ENCODE measurements around the gene ABHD12. TPM values are rescaled to one million over a fixed set of nuclear protein-coding genes. Genes with fewer than 3 reads are reported as not detected.
A peak's percentile ranks its signal among the peaks of the same experiment; 100 is the strongest.
"Not testable (repeated sequence)": the region's sequence is repeated elsewhere in the genome, so short reads cannot be mapped to it uniquely, and the experiment has no call there.

The ABHD12 gene
- total and polyA plus RNA-seq, 11 donors: 15.6 to 43.8 (median 26.5) TPM

- H3K4me3 ChIP-seq: no peak overlapping the region
- intact Hi-C loops (cut with DNase I): no loop called here
- 64 to 69% (median 67%) methylated on average over 11 of the region's 11 CpGs for WGBS, 4 donors
- H3K27me3 ChIP-seq: no peaks in the 10 kb centered on the region
- H3K36me3 ChIP-seq: peaks cover 0 to 80% (median 56%) of the 10 kb centered on the region in 9 donors
- H3K4me1 ChIP-seq: peaks cover 0 to 38% (median 20%) of the 10 kb centered on the region in 12 donors
- TF ChIP-seq POLR2A (IDR thresholded peaks at IDR 0.05) (no peak), CTCF (IDR thresholded peaks at IDR 0.05) (no peak)
- peak in 4 of 5 donors; percentile 5 to 16 (median 12) for DNase-seq
- H3K27ac ChIP-seq: no peak overlapping the region
- ATAC-seq: no peak
- peaks cover 0 to 8% (median 0%) of the 10 kb centered on the region in 12 donors for H3K9me3 ChIP-seq
Observed at GRCh38 chr20:25269057-25269832, 121.4 kb downstream of the ABHD12 start.

DNA sequence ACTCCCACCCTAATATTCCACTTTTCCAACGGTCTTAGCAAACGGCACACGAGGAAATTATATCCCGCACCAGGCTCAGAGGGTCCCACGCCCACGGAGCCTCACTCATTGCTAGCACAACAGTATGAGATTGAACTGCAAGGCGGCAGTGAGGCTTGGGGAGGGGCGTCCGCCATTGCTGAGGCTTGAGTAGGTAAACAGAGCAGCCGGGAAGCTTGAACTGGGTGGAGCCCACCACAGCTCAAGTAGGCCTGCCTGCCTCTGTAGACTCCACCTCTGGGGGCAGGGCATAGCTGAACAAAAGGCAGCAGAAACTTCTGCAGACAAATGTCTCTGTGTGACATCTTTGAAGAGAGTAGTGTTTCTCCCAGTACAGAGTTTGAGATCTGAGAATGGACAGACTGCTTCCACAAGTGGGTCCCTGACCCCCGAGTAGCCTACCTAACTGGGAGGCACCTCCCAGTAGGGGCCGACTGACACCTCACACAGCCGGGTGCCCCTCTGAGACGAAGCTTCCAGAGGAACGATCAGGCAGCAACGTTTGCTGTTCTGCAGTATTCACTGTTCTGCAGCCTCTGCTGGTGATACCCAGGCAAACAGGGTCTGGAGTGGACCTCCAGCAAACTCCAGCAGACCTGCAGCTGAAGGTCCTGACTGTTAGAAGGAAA, 129.7 kb downstream of the ABHD12 start:
- DNase-seq; H3K27ac ChIP-seq; intact Hi-C loops (cut with DNase I); H3K4me3 ChIP-seq; ATAC-seq; H3K27me3 ChIP-seq: not testable (repeated sequence)
- Histone ChIP-seq H3K36me3 (peaks cover 0 to 52% (median 33%) of the 10 kb centered on the region in 9 donors), H3K9me3 (peaks cover 0 to 10% (median 0%) of the 10 kb centered on the region in 12 donors), H3K4me1 (peaks cover 0 to 41% (median 16%) of the 10 kb centered on the region in 12 donors)
- 84 to 89% (median 87%) methylated on average over 15 to 16 of the region's 16 CpGs for WGBS, 4 donors

DNA sequence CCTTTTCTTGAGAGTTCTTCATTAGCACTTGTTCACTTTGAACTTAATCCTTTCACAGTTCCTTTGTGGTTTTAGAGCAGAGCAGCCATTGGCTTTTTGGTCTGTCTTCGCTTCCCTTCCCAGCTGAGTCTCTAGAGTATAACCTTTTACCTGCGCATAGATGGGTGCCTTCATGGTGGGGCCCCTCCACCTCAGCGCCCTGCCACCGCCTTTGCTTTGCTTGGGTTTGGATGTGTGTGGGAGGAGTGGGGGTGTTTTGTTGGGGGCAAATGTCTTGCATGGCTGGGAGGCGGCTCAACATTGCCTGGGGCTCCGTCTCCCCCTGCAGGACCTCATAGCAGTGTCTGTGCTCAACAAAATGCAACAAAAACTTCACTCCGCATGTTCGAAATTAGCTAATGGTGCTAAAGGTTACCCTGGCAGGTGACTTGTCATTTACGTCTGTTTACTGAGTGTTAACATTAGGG, 130.8 kb downstream of the ABHD12 start:
- DNase-seq (no peak), ATAC-seq (no peak)
- TF ChIP-seq POLR2A (IDR thresholded peaks at IDR 0.05): no peak
- TF ChIP-seq CTCF (IDR thresholded peaks at IDR 0.05): no peak
- Histone ChIP-seq H3K27ac (peak overlapping the region in 3 of 12 donors; percentile 18 to 47 (median 33)), H3K36me3 (peaks cover 0 to 43% (median 33%) of the 10 kb centered on the region in 9 donors), H3K4me3 (no peak overlapping the region), H3K4me1 (peaks cover 0 to 47% (median 25%) of the 10 kb centered on the region in 12 donors), H3K9me3 (peaks cover 0 to 8% (median 0%) of the 10 kb centered on the region in 12 donors), H3K27me3 (no peaks in the 10 kb centered on the region)
- 79 to 89% (median 82%) methylated on average over 9 of the region's 9 CpGs for WGBS, 4 donors
- intact Hi-C loops (cut with DNase I): loop anchor here in 1 of 10 donors (2.0 kb wide), 1 partner anchor 15 kb away; no protein-coding TSS in a partner anchor

DNA sequence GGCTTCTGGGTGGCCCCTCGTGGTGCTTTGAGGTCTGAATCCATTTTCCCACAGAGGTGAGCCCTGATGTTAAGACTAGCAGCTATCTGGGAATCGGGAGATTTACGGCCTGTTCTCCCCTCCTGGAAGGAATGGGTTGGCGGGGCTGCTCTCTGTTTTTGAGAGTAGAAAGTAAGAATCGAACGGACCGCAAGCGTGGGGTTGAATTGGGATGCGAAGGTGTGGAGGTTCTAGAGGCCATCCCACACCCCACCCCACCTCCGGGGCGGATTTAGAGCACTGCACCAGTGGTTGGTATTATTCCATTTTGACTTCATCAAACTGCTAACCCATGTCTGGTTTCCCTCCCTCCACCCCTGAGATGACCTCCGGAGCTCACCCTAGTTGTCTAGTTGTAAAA, 131.3 kb downstream of the ABHD12 start:
- TF ChIP-seq POLR2A (IDR thresholded peaks at IDR 0.05) (no peak), CTCF (IDR thresholded peaks at IDR 0.05) (no peak)
- H3K27me3 ChIP-seq: no peaks in the 10 kb centered on the region
- H3K36me3 ChIP-seq: peaks cover 0 to 44% (median 33%) of the 10 kb centered on the region in 9 donors
- H3K9me3 ChIP-seq: peaks cover 0 to 3% (median 0%) of the 10 kb centered on the region in 12 donors
- no peak overlapping the region for H3K4me3 ChIP-seq
- no peak for DNase-seq
- H3K4me1 ChIP-seq: peaks cover 0 to 50% (median 27%) of the 10 kb centered on the region in 12 donors
- H3K27ac ChIP-seq: peak overlapping the region in 3 of 12 donors; percentile 15 to 95 (median 33)
- intact Hi-C loops (cut with DNase I): loop anchor here in 1 of 10 donors (2.0 kb wide), 1 partner anchor 15 kb away; no protein-coding TSS in a partner anchor
- no peak for ATAC-seq
- WGBS, 4 donors: 83 to 94% (median 93%) methylated on average over 12 of the region's 12 CpGs

Data from heart left ventricle (tissue), 16 donors.